GM12878 (cell line): ENCODE data around the gene TMPRSS7. TPM values are rescaled to one million over a fixed set of nuclear protein-coding genes. Genes with fewer than 3 reads are reported as not detected.

Experiments
- ATAC-seq: fragments of 200-7000 bp; cut with Tn5 transposase; 3 replicates; pipeline ENCODE4 v1.9.1; 2020; ENCODE audit warnings: mild to moderate bottlenecking, moderate library complexity
- BruUV-seq: library from RNA; stranded (reverse); fragments of 400-500 nt; replicated peaks from 2 replicates; lab custom pipeline; 2021; lab: Mats Ljungman, UMichigan
- CTCF ChIA-PET: fragments of 300-600 bp; sonication (Branson Sonifier 250); formaldehyde crosslinking; extraction: SDS; loops from one replicate; lab custom pipeline; 2021; ENCODE audit warnings: inconsistent platforms; lab: Yijun Ruan, JAX
- POLR2A ChIA-PET: fragments of 350-600 bp; formaldehyde crosslinking; extraction: SDS; loops from one replicate; lab custom pipeline; 2021; ENCODE audit warnings: inconsistent platforms; lab: Charles Lee
- RAD21 ChIA-PET: fragments of 300-600 bp; sonication (Branson Sonifier 250); formaldehyde crosslinking; loops from one replicate; lab custom pipeline; 2023; ENCODE audit warnings: antibody characterized with exemption; ENCODE audit not compliant: unreplicated experiment; lab: Charles Lee
- SMC1A ChIA-PET: fragments of 300-600 bp; sonication (Branson Sonifier 250); formaldehyde crosslinking; loops from one replicate; lab custom pipeline; 2023; ENCODE audit not compliant: unreplicated experiment, uncharacterized antibody; lab: Charles Lee
- DNase-seq: peaks from one replicate; pipeline ENCODE4 v3.0.0-alpha.2; 2011; ENCODE audit warnings: low read depth, low spot score
- FAIRE-seq: peaks from 3 replicates; lab custom pipeline; 2011; peaks lifted over from hg19 to GRCh38; lab: Jason Lieb, UNC
- H2AFZ ChIP-seq: 2 replicates; pipeline ENCODE4 v1.6.0; 2011; ENCODE audit warnings: low read depth, low read length, control low read depth; ENCODE audit not compliant: control insufficient read depth
- H3K27ac ChIP-seq: 2 replicates; pipeline ENCODE4 v1.5.1; 2011; ENCODE audit warnings: control low read depth; ENCODE audit not compliant: control insufficient read depth, insufficient read depth
- H3K27me3 ChIP-seq, 2 experiments: replicated peaks in 1 of 2; 2 replicates each; pipeline versions ENCODE4 v1.6.0 to v1.6.1; 2011; ENCODE audit warnings: low read length in 1 of 2; ENCODE audit not compliant: control insufficient read depth in 2 of 2, insufficient read depth in 2 of 2
- H3K36me3 ChIP-seq, 2 experiments: 2 replicates each; pipeline ENCODE4 v1.5.1; 2011; ENCODE audit warnings: low read length in 1 of 2; ENCODE audit not compliant: control insufficient read depth in 2 of 2, insufficient read depth in 2 of 2
- H3K4me1 ChIP-seq: 2 replicates; pipeline ENCODE4 v1.6.1; 2011; ENCODE audit warnings: mild to moderate bottlenecking, low read length, moderate library complexity, mixed read lengths; ENCODE audit not compliant: control insufficient read depth, insufficient read depth
- H3K4me2 ChIP-seq: 2 replicates; pipeline ENCODE4 v1.6.0; 2011; ENCODE audit warnings: control low read depth; ENCODE audit not compliant: control insufficient read depth, insufficient read depth
- H3K4me3 ChIP-seq: fragments of 200-600 bp; sonication (generic); 2 replicates; pipeline ENCODE4 v1.5.1; 2016
- H3K79me2 ChIP-seq: 2 replicates; pipeline ENCODE4 v1.6.0; 2011; ENCODE audit warnings: low read length; ENCODE audit not compliant: control insufficient read depth, insufficient read depth
- H3K9ac ChIP-seq: 2 replicates; pipeline ENCODE4 v1.8.0; 2011; ENCODE audit warnings: low read length, control low read depth, mixed read lengths; ENCODE audit not compliant: control insufficient read depth, insufficient read depth
- H3K9me3 ChIP-seq: replicated peaks from 3 replicates; pipeline ENCODE4 v1.5.1; 2011; ENCODE audit warnings: mild to moderate bottlenecking, low read length; ENCODE audit not compliant: control insufficient read depth, insufficient read depth
- H4K20me1 ChIP-seq: 2 replicates; pipeline ENCODE4 v1.6.0; 2011; ENCODE audit not compliant: control insufficient read depth, insufficient read depth
- FOXM1 ChIP-seq: IDR thresholded peaks from 2 replicates; pipeline ENCODE4 v1.6.1; 2012; ENCODE audit warnings: low read depth, mild to moderate bottlenecking, inconsistent platforms, low read length, moderate library complexity
- PAX5 ChIP-seq: IDR thresholded peaks from 2 replicates; pipeline ENCODE4 v1.6.1; 2011; ENCODE audit warnings: low read depth, low read length, borderline replicate concordance
- SMAD5 ChIP-seq: IDR thresholded peaks from 2 replicates; pipeline ENCODE4 v1.6.1; 2016; ENCODE audit warnings: antibody characterized with exemption, low read depth
- SREBF2 ChIP-seq: IDR thresholded peaks from 2 replicates; pipeline ENCODE4 v1.6.1; 2012; ENCODE audit warnings: mild to moderate bottlenecking, low read length
- WGBS: methylation state at CpG from one replicate; pipeline ENCODE4 v1.1.6; 2016; ENCODE audit warnings: low lambda C conversion rate; ENCODE audit not compliant: insufficient replicate concordance, insufficient coverage; ENCODE audit errors: missing lambda C conversion rate; 5-methylcytosine and 5-hydroxymethylcytosine counted together
- in situ Hi-C: fragments of 300-500 bp; cut with MboI; formaldehyde crosslinking; loops from 9 replicates; pipeline ENCODE4 v1.14.3; 2018; ENCODE audit warnings: mixed read lengths
- intact Hi-C: fragments of 100-400 bp; cut with micrococcal nuclease; formaldehyde crosslinking; loops from one replicate; pipeline ENCODE4 v1.14.2; 2022; ENCODE audit not compliant: unreplicated experiment
- polyA plus RNA-seq, 11 experiments: library from polyadenylated mRNA; depleted of rRNA in 4 of 11; unstranded in 6 of 11; stranded (reverse) in 5 of 11; fragments of >200 nt; fragmentation: Nextera tagmentation in 4 of 11; fragmentation: Illumina TruSeq in 1 of 11; extraction: Ambion mirVana in 4 of 11; extraction: Trizol in 1 of 11; gene quantifications; 1 replicate in 1 of 11; 2 replicates in 10 of 11; pipeline versions ENCODE4 v1.2.1 to v1.2.3, GENCODE V29; 2011 to 2016; ENCODE audit warnings: inconsistent platforms in 2 of 11, missing spikeins in 2 of 11, low read depth in 1 of 11
- total RNA-seq, 4 experiments: library from RNA; depleted of rRNA in 3 of 4; stranded (reverse); fragments of >200 nt in 3 of 4; fragmentation: Illumina TruSeq in 1 of 4; extraction: Trizol in 1 of 4; gene quantifications; 2 replicates each; pipeline versions ENCODE4 v1.2.1 to v1.2.3, GENCODE V29; 2013 to 2021
- TF ChIP-seq, protein P1 (sequence below), 3 experiments: IDR thresholded peaks in 2 of 3; conservative IDR thresholded peaks in 1 of 3; 2 replicates each; pipeline ENCODE4 v1.5.1; 2011; ENCODE audit warnings: low read depth in 3 of 3, low read length in 3 of 3, mild to moderate bottlenecking in 3 of 3, control low read depth in 2 of 3, moderate library complexity in 2 of 3, inconsistent platforms in 1 of 3, mixed read lengths in 1 of 3; ENCODE audit not compliant: control insufficient read depth in 2 of 3, insufficient read depth in 1 of 3; ENCODE audit errors: extremely low read depth in 1 of 3

Gene TMPRSS7
- total and polyA plus RNA-seq, 10 of the 15 experiments (the other 5 are each of a cell fraction or from before 2014, with no cell fraction given), result 0.03 TPM; not detected in 9

DNA sequence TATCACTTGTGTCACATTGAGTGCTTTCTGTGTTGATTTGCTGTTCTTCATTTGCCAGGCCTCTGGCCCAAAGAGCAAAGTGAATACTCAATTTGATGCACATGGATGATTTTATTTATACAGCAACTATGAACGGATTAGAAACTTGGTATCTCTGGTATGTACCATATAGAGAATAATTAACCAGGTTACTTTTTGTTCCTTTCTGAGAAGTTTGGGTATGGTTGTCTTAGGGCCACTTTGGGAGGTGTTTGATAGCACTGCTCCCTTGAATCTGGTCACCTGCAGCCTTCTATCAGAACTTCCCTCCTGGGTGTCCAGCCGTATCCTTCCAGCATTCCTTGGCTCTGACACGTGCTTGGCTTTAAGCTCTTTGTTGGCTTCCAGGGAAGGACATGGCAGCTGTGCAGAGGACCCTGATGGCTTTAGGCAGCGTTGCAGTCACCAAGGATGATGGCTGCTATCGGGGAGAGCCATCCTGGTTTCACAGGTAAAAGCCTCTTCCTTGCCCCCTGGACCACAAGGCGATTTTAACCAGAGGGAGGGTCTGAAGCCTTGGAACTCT, 23.1 kb upstream of the TMPRSS7 start:
- Histone ChIP-seq H4K20me1 (no peaks in the 10 kb centered on the region), H3K27me3 (no peaks in the 10 kb centered on the region; a peak in 1 of 4 replicates), H3K79me2 (no peaks in the 10 kb centered on the region), H3K9me3 (no peaks in the 10 kb centered on the region), H3K4me3 (no peak overlapping the region), H3K4me1 (no peaks in the 10 kb centered on the region), H2AFZ (no peak overlapping the region), H3K27ac (no peak overlapping the region), H3K36me3 (no peaks in the 10 kb centered on the region), H3K4me2 (no peak overlapping the region), H3K9ac (no peak overlapping the region)
- RAD21 ChIA-PET, result interaction anchor here (0.6 to 6.0 kb wide), 8 partner anchors 13 to 963 kb away, joined by 3 to 158 read pairs (median 14); partner anchors contain the start of genes CD200R1 and TAGLN3
- 18% methylated on average over 6 of the region's 6 CpGs for WGBS
- SMC1A ChIA-PET, result interaction anchor here (1.4 to 15.1 kb wide), 3 partner anchors 16 to 343 kb away, joined by 3 to 417 read pairs (median 123); partner anchors contain the start of gene TAGLN3
- ATAC-seq (no peak), DNase-seq (no peak), FAIRE-seq (no peak)
- in situ Hi-C loops, result no loop called here
- CTCF ChIA-PET, result interaction anchor here (2.4 to 10.9 kb wide), 6 partner anchors 19 to 342 kb away, joined by 7 to 467 read pairs (median 27); partner anchors contain the start of gene TAGLN3
- TF ChIP-seq, protein P1, sequence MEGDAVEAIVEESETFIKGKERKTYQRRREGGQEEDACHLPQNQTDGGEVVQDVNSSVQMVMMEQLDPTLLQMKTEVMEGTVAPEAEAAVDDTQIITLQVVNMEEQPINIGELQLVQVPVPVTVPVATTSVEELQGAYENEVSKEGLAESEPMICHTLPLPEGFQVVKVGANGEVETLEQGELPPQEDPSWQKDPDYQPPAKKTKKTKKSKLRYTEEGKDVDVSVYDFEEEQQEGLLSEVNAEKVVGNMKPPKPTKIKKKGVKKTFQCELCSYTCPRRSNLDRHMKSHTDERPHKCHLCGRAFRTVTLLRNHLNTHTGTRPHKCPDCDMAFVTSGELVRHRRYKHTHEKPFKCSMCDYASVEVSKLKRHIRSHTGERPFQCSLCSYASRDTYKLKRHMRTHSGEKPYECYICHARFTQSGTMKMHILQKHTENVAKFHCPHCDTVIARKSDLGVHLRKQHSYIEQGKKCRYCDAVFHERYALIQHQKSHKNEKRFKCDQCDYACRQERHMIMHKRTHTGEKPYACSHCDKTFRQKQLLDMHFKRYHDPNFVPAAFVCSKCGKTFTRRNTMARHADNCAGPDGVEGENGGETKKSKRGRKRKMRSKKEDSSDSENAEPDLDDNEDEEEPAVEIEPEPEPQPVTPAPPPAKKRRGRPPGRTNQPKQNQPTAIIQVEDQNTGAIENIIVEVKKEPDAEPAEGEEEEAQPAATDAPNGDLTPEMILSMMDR (IDR thresholded peaks at IDR 0.05 in 2 of 3, conservative IDR thresholded peaks at IDR 0.05 in 1 of 3; ENCODE audit: control insufficient read depth in 2 of 3, extremely low read depth in 1 of 3, insufficient read depth in 1 of 3, low read depth in 3 of 3, low read length in 3 of 3), result no peak
- TF ChIP-seq SREBF2, result no peak
- no peak for TF ChIP-seq FOXM1
- TF ChIP-seq PAX5, result no peak
- TF ChIP-seq SMAD5, result no peak
- intact Hi-C loops, result no loop called here
- POLR2A ChIA-PET, result no interaction called here
- BruUV-seq, result no TSS peak
